ENCODE measurements around the gene TRIM50.
"Not testable (repeated sequence)": the region's sequence is repeated elsewhere in the genome, so short reads cannot be mapped to it uniquely, and the experiment has no call there.

- not testable (repeated sequence) for TF ChIP-seq CTCF (IDR thresholded peaks at IDR 0.05; ENCODE audit: borderline replicate concordance, extremely low read depth, low read length, poor library complexity, severe bottlenecking); EZH2 (IDR thresholded peaks at IDR 0.05; ENCODE audit: borderline replicate concordance, low read depth, low read length, severe bottlenecking)
Observed at GRCh38 chr7:73266719-73267368, 61.0 kb downstream of the TRIM50 start.

Measured in DND-41 (cell line).